PC-3 (cell line): ENCODE results near the gene KIF3A. TPM values are rescaled to one million over a fixed set of nuclear protein-coding genes. Genes with fewer than 3 reads are reported as not detected.

Source experiments
- ATAC-seq: fragments of 200-7000 bp; cut with Tn5 transposase; 2 replicates; pipeline ENCODE4 v1.9.1; 2020; ENCODE audit warnings: mild to moderate bottlenecking, moderate library complexity
- BruUV-seq: library from RNA; stranded (reverse); fragments of 400-500 nt; replicated peaks from 2 replicates; lab custom pipeline; 2021; lab: Mats Ljungman, UMichigan
- CTCF ChIA-PET: fragments of 300-600 bp; sonication (Branson Sonifier 250); formaldehyde crosslinking; loops from one replicate; lab custom pipeline; 2022; ENCODE audit warnings: antibody characterized with exemption; lab: Charles Lee
- POLR2A ChIA-PET: fragments of 300-600 bp; sonication (Branson Sonifier 250); formaldehyde crosslinking; loops from one replicate; lab custom pipeline; 2022; ENCODE audit warnings: antibody characterized with exemption; ENCODE audit not compliant: unreplicated experiment; lab: Charles Lee
- DNase-seq: peaks from one replicate; pipeline ENCODE4 v3.0.0-alpha.2; 2015
- H2AFZ ChIP-seq: fragments of 300-600 bp; sonication (generic); 2 replicates; pipeline ENCODE4 v1.6.0; 2016; ENCODE audit warnings: antibody characterized with exemption, low read length
- H3F3A ChIP-seq: fragments of 300-600 bp; sonication (generic); one replicate; pipeline ENCODE4 v1.6.0; 2017; ENCODE audit warnings: antibody characterized with exemption, low read length, control low read depth, mild to moderate bottlenecking; ENCODE audit not compliant: unreplicated experiment
- H3K27ac ChIP-seq: fragments of 300-600 bp; sonication (generic); 2 replicates; pipeline ENCODE4 v1.5.1; 2016; ENCODE audit warnings: mild to moderate bottlenecking, low read length
- H3K27me3 ChIP-seq: fragments of 300-600 bp; sonication (generic); 2 replicates; pipeline ENCODE4 v1.6.1; 2016; ENCODE audit warnings: low read length, mixed read lengths
- H3K36me3 ChIP-seq: fragments of 300-600 bp; sonication (generic); 2 replicates; pipeline ENCODE4 v1.6.1; 2016; ENCODE audit warnings: low read depth, mixed run types, low read length, mixed read lengths
- H3K4me1 ChIP-seq: fragments of 300-600 bp; sonication (generic); 2 replicates; pipeline ENCODE4 v1.5.1; 2016; ENCODE audit warnings: low read length; ENCODE audit not compliant: insufficient read depth
- H3K4me2 ChIP-seq: fragments of 300-600 bp; sonication (generic); 2 replicates; pipeline ENCODE4 v1.6.0; 2016; ENCODE audit warnings: low read length
- H3K4me3 ChIP-seq: fragments of 300-600 bp; sonication (generic); 2 replicates; pipeline ENCODE4 v1.5.1; 2016; ENCODE audit warnings: mild to moderate bottlenecking, low read length, mixed read lengths
- H3K79me2 ChIP-seq: fragments of 300-600 bp; sonication (generic); 2 replicates; pipeline ENCODE4 v1.6.1; 2017; ENCODE audit warnings: low read length, mixed read lengths
- H3K9ac ChIP-seq: fragments of 300-600 bp; sonication (generic); 2 replicates; pipeline ENCODE4 v1.6.0; 2016; ENCODE audit warnings: mild to moderate bottlenecking, low read length
- H3K9me2 ChIP-seq: fragments of 300-600 bp; sonication (generic); replicated peaks from 2 replicates; pipeline ENCODE4 v1.6.1; 2016; ENCODE audit warnings: mixed run types, low read length, mixed read lengths
- H3K9me3 ChIP-seq: fragments of 300-600 bp; sonication (generic); 2 replicates; pipeline ENCODE4 v1.6.1; 2016; ENCODE audit warnings: low read length, mixed read lengths
- H4K20me1 ChIP-seq: fragments of 300-600 bp; sonication (generic); 2 replicates; pipeline ENCODE4 v1.6.1; 2016; ENCODE audit warnings: low read length, mixed read lengths
- CTCF ChIP-seq: fragments of 300-600 bp; sonication (generic); conservative IDR thresholded peaks from 2 replicates; pipeline ENCODE4 v1.5.1; 2017; ENCODE audit warnings: antibody characterized with exemption, low read depth, mild to moderate bottlenecking, low read length
- EZH2 ChIP-seq: fragments of 300-600 bp; sonication (generic); IDR thresholded peaks from one replicate; pipeline ENCODE4 v1.6.1; 2017; ENCODE audit warnings: antibody characterized with exemption, mild to moderate bottlenecking, low read length; ENCODE audit not compliant: unreplicated experiment
- EZH2phosphoT487 ChIP-seq: fragments of 300-600 bp; sonication (generic); IDR thresholded peaks from 2 replicates; pipeline ENCODE4 v1.6.1; 2018; ENCODE audit warnings: mild to moderate bottlenecking, antibody characterized with exemption, low read length, borderline replicate concordance
- intact Hi-C: fragments of 100-400 bp; cut with micrococcal nuclease; formaldehyde crosslinking; loops from 2 replicates; pipeline ENCODE4 v1.9.0; 2023
- total RNA-seq: library from RNA; depleted of rRNA; stranded (reverse); fragments of >200 nt; gene quantifications from 2 replicates; pipeline ENCODE4 v1.2.3, GENCODE V29; 2014

KIF3A gene
- total RNA-seq, 1 experiment from 2014 or later: 5.7 TPM

DNA sequence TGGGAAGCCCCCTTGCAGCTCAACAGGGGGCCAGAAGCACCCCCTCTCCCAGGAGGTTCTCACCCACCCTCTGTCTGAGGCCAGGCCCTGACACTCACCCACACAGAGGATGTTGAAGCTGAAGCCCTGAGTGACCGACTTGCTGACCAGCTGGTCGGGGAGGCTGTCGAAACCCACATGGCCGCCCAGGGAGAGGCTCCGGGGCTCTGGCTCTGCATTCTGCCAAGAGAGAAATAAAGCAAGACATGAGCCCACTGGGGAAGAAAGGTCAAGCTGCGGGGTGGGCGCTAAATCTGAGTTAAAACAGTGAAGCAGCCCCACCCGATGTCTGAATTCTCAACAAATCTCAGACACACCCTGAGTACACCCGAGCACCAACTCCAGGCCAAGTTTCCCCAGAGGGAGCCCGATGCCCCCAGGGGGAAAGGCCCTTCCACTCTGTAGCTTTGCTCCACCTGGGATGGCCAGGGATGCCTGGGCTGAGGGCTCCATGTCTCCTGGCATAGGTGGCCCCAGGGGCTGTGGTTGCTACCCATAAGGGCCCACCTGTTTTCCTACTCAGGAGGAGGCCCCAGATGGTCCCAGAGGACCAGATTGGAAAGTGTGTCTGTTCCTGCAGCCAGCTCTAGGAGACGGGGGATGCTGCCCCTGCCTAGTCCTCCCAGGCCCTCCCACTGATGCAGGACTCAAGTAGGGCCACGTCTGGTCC, 28.1 kb upstream of the KIF3A start:
- DNase-seq (no peak), ATAC-seq (no peak)
- Histone ChIP-seq H3K4me1 (no peaks in the 10 kb centered on the region), H3K9ac (no peak overlapping the region), H3K79me2 (peaks cover 11% of the 10 kb centered on the region), H4K20me1 (no peaks in the 10 kb centered on the region), H2AFZ (no peak overlapping the region), H3K27ac (no peak overlapping the region), H3K9me3 (no peaks in the 10 kb centered on the region), H3K36me3 (no peaks in the 10 kb centered on the region; the same call in 1 of the 2 replicates), H3K4me2 (no peak overlapping the region), H3K27me3 (no peaks in the 10 kb centered on the region), H3F3A (no peaks in the 10 kb centered on the region), H3K4me3 (no peak overlapping the region), H3K9me2 (no peaks in the 10 kb centered on the region)
- no TSS peak for BruUV-seq
- ChIA-PET CTCF (no interaction called here), POLR2A (no interaction called here)
- no peak for TF ChIP-seq EZH2
- TF ChIP-seq CTCF: no peak
- TF ChIP-seq EZH2phosphoT487: no peak
- intact Hi-C loops: no loop called here

DNA sequence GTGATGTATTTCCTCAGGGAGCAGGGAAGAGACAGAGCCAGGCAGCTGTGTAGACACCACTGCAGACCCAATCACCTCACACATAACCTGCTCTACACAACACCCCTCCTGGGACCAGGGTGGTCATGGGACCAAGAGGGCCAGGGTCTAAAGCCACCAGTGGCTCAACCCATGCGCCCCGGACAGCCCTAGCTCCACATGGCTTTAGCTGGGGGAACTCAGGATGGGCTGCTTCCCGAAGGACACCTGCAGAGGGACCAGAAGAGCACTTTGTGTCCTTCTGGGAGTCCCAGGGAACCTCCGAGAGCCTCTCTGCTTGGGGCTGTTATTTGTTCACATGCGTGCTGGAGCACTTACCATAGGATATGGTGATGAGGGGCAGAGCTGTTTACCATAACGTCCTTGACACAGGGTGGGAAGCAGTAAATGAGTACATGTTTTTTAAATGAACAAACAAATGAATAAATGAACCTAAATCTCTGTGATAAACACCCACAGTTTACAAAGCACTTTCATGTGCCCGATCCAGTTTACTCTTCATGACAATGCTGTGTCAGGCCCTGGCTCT, 27.4 kb upstream of the KIF3A start:
- Histone ChIP-seq H3F3A (no peaks in the 10 kb centered on the region), H3K27ac (no peak overlapping the region), H3K9me3 (no peaks in the 10 kb centered on the region), H3K27me3 (no peaks in the 10 kb centered on the region), H3K4me1 (no peaks in the 10 kb centered on the region), H3K79me2 (peaks cover 8% of the 10 kb centered on the region; the same call in 1 of the 2 replicates), H3K36me3 (no peaks in the 10 kb centered on the region; the same call in 1 of the 2 replicates), H3K4me2 (no peak overlapping the region), H3K4me3 (no peak overlapping the region), H3K9me2 (no peaks in the 10 kb centered on the region), H4K20me1 (no peaks in the 10 kb centered on the region), H3K9ac (no peak overlapping the region), H2AFZ (no peak overlapping the region)
- no TSS peak for BruUV-seq
- ChIA-PET POLR2A (no interaction called here), CTCF (no interaction called here)
- DNase-seq: no peak
- intact Hi-C loops: no loop called here
- TF ChIP-seq EZH2phosphoT487 (no peak), CTCF (no peak), EZH2 (no peak)
- ATAC-seq: no peak

DNA sequence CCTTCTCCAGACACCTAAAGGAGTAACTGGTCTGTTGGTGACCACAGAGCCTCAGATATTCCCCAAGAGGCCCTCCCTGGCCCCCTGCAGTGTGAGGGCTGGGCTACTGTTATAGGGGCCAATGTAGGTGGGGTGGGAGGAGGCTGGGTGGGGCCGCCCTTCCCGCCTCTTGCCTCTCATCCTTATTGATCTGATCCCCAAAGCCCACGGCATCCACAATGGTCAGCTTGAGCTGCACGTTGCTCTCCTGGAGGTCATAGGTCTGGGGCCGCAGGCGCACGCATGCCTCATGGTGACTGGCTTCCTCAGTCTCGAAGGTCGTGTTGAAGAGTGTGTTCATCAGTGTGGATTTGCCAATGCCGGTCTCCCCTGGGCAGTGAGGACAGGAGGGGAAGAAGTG, 26.7 kb upstream of the KIF3A start:
- no peak for TF ChIP-seq EZH2
- TF ChIP-seq EZH2phosphoT487: no peak
- TF ChIP-seq CTCF: no peak
- DNase-seq: no peak
- Histone ChIP-seq H2AFZ (no peak overlapping the region), H3K27ac (no peak overlapping the region), H3F3A (no peaks in the 10 kb centered on the region), H3K9ac (no peak overlapping the region), H3K36me3 (no peaks in the 10 kb centered on the region; the same call in 1 of the 2 replicates), H3K79me2 (peaks cover 2% of the 10 kb centered on the region; the same call in 1 of the 2 replicates), H3K9me2 (no peaks in the 10 kb centered on the region), H3K4me2 (no peak overlapping the region), H3K9me3 (no peaks in the 10 kb centered on the region), H4K20me1 (no peaks in the 10 kb centered on the region), H3K4me1 (no peaks in the 10 kb centered on the region), H3K27me3 (no peaks in the 10 kb centered on the region), H3K4me3 (no peak overlapping the region)
- BruUV-seq: no TSS peak
- CTCF ChIA-PET: no interaction called here
- ATAC-seq: no peak
- intact Hi-C loops: no loop called here
- POLR2A ChIA-PET: no interaction called here
